Measurements from ENCODE around the gene PHACTR3. TPM values are rescaled to one million over a fixed set of nuclear protein-coding genes. Genes with fewer than 3 reads are reported as not detected.

The PHACTR3 gene
- total RNA-seq, 1 donor from 2014 or later, result not detected

DNA sequence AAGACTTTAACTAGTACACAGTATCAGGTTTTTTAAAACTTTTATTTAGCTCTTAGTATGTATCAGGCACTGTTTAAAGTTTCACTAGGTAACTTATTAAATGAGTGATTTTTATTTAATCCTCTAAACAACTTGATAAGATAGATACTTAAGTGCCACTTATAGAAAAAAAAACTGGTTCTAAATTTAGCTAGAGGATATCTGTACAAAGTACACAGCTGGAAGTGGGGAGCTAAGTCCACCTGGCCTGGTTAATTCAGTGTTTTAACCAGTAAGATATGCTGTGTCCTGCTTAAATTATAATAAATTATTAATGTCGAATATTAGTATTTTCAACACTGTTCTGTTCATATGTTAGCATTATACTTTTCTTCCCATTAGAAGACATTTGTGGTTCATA lies 291.6 kb downstream of the PHACTR3 start:
- no peak overlapping the region for H3K4me3 Mint-ChIP-seq (ENCODE audit: unreplicated experiment)
- no peak for DNase-seq (ENCODE audit: low spot score)
- H3K36me3 Mint-ChIP-seq (ENCODE audit: low read depth), result no peaks in the 10 kb centered on the region
- no peak overlapping the region for H3K27ac Mint-ChIP-seq (ENCODE audit: unreplicated experiment)
- H3K27me3 Mint-ChIP-seq (ENCODE audit: low read depth), result no peaks in the 10 kb centered on the region
- no peaks in the 10 kb centered on the region for H3K4me1 Mint-ChIP-seq (ENCODE audit: low read depth)
- no peaks in the 10 kb centered on the region for H3K9me3 Mint-ChIP-seq (ENCODE audit: low read depth)
- TF ChIP-seq, protein P1, sequence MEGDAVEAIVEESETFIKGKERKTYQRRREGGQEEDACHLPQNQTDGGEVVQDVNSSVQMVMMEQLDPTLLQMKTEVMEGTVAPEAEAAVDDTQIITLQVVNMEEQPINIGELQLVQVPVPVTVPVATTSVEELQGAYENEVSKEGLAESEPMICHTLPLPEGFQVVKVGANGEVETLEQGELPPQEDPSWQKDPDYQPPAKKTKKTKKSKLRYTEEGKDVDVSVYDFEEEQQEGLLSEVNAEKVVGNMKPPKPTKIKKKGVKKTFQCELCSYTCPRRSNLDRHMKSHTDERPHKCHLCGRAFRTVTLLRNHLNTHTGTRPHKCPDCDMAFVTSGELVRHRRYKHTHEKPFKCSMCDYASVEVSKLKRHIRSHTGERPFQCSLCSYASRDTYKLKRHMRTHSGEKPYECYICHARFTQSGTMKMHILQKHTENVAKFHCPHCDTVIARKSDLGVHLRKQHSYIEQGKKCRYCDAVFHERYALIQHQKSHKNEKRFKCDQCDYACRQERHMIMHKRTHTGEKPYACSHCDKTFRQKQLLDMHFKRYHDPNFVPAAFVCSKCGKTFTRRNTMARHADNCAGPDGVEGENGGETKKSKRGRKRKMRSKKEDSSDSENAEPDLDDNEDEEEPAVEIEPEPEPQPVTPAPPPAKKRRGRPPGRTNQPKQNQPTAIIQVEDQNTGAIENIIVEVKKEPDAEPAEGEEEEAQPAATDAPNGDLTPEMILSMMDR (IDR thresholded peaks at IDR 0.05), result no peak
